Keratinocyte (primary cell): ENCODE results near the gene CIB1. TPM values are rescaled to one million over a fixed set of nuclear protein-coding genes. Genes with fewer than 3 reads are reported as not detected.

Experiments used
- DNase-seq: peaks from one replicate; pipeline ENCODE4 v3.0.0-alpha.2; 2011; ENCODE audit warnings: low read depth, missing footprints, low spot score
- FAIRE-seq: peaks from 2 replicates; lab custom pipeline; 2011; peaks lifted over from hg19 to GRCh38; lab: Jason Lieb, UNC
- H2AFZ ChIP-seq: 2 replicates; pipeline ENCODE4 v1.6.0; 2012; ENCODE audit warnings: low read length, control low read depth, inconsistent platforms; ENCODE audit not compliant: control insufficient read depth
- H3K27ac ChIP-seq: 2 replicates; pipeline ENCODE4 v1.5.1; 2011; ENCODE audit warnings: low read length; ENCODE audit not compliant: control insufficient read depth, insufficient read depth
- H3K27me3 ChIP-seq: 3 replicates; pipeline ENCODE4 v1.6.0; 2011; ENCODE audit warnings: low read length; ENCODE audit not compliant: control insufficient read depth, insufficient read depth; ENCODE audit errors: extremely low read depth
- H3K36me3 ChIP-seq, 2 experiments: 2 replicates in 1 of 2; 3 replicates in 1 of 2; pipeline ENCODE4 v1.5.1; 2011; ENCODE audit warnings: low read length in 2 of 2, mild to moderate bottlenecking in 1 of 2; ENCODE audit not compliant: control insufficient read depth in 2 of 2, insufficient read depth in 2 of 2; ENCODE audit errors: extremely low read depth in 1 of 2
- H3K4me1 ChIP-seq: 3 replicates; pipeline ENCODE4 v1.5.1; 2011; ENCODE audit warnings: low read length; ENCODE audit not compliant: control insufficient read depth, insufficient read depth; ENCODE audit errors: extremely low read depth
- H3K4me2 ChIP-seq: 3 replicates; pipeline ENCODE4 v1.6.0; 2011; ENCODE audit warnings: low read depth, low read length; ENCODE audit not compliant: control insufficient read depth, insufficient read depth; ENCODE audit errors: extremely low read depth
- H3K4me3 ChIP-seq, 3 experiments: fragments of 200-600 bp in 1 of 3; sonication (generic) in 1 of 3; 2 replicates in 2 of 3; 3 replicates in 1 of 3; pipeline ENCODE4 v1.5.1; 2011 to 2016; ENCODE audit warnings: low read length in 3 of 3, mild to moderate bottlenecking in 3 of 3, control low read depth in 2 of 3, inconsistent platforms in 1 of 3, low read depth in 1 of 3, mixed read lengths in 1 of 3, mixed run types in 1 of 3, moderate library complexity in 1 of 3; ENCODE audit not compliant: control insufficient read depth in 2 of 3, insufficient read depth in 2 of 3; ENCODE audit errors: extremely low read depth in 1 of 3
- H3K79me2 ChIP-seq: 2 replicates; pipeline ENCODE4 v1.6.0; 2012; ENCODE audit warnings: low read length; ENCODE audit not compliant: control insufficient read depth, insufficient read depth
- H3K9ac ChIP-seq: 3 replicates; pipeline ENCODE4 v1.6.0; 2011; ENCODE audit warnings: low read length; ENCODE audit not compliant: control insufficient read depth, insufficient read depth; ENCODE audit errors: extremely low read depth
- H3K9me1 ChIP-seq: 3 replicates; pipeline ENCODE4 v1.6.0; 2011; ENCODE audit warnings: low read length; ENCODE audit not compliant: control insufficient read depth, insufficient read depth; ENCODE audit errors: extremely low read depth
- H3K9me3 ChIP-seq: 2 replicates; pipeline ENCODE4 v1.5.1; 2012; ENCODE audit warnings: low read depth, low read length; ENCODE audit not compliant: control insufficient read depth
- H4K20me1 ChIP-seq: 3 replicates; pipeline ENCODE4 v1.6.0; 2011; ENCODE audit warnings: low read length; ENCODE audit not compliant: control insufficient read depth, insufficient read depth; ENCODE audit errors: extremely low read depth
- CTCF ChIP-seq, 3 experiments: IDR thresholded peaks in 1 of 3; conservative IDR thresholded peaks in 1 of 3; optimal IDR thresholded peaks in 1 of 3; 2 replicates in 2 of 3; 3 replicates in 1 of 3; pipeline versions ENCODE3 to v1.5.1; 2011; ENCODE audit warnings: low read length in 3 of 3, mild to moderate bottlenecking in 3 of 3, moderate library complexity in 2 of 3, control low read depth in 1 of 3, inconsistent platforms in 1 of 3; ENCODE audit not compliant: insufficient read depth in 2 of 3; ENCODE audit errors: extremely low read depth in 1 of 3
- EZH2 ChIP-seq: IDR thresholded peaks from one replicate; pipeline ENCODE4 v1.6.1; 2012; ENCODE audit warnings: inconsistent platforms, mild to moderate bottlenecking, low read length, moderate library complexity
- dilution Hi-C: fragments of 300-500 bp; cut with MboI; formaldehyde crosslinking; loops from one replicate; pipeline ENCODE4 v1.7.0; 2020; ENCODE audit warnings: low sequenced_read_pairs; ENCODE audit not compliant: extremely low pct_ligation_motif_present
- polyA plus RNA-seq, 5 experiments: library from polyadenylated mRNA; depleted of rRNA in 3 of 5; stranded (reverse) in 3 of 5; stranded (forward) in 1 of 5; unstranded in 1 of 5; fragments of >200 nt; gene quantifications; 1 replicate in 1 of 5; 2 replicates in 3 of 5; 3 replicates in 1 of 5; pipeline versions ENCODE4 v1.2.1 to v1.2.3, GENCODE V29; 2011 to 2012; ENCODE audit warnings: missing spikeins in 2 of 5, low read depth in 1 of 5, low replicate concordance in 1 of 5

CIB1 gene
- polyA plus RNA-seq, 1 donor (not counting 4 experiments of a cell fraction or from before 2014, with no cell fraction given): 70.9 TPM

GRCh38 chr15:90200534-90201129 lies 33.1 kb downstream of the CIB1 start:
- Histone ChIP-seq H3K9ac (peak overlapping the region; percentile 80), H3K27me3 (no peaks in the 10 kb centered on the region), H2AFZ (no peak overlapping the region), H3K9me1 (peaks cover 8% of the 10 kb centered on the region), H3K4me3 (peak overlapping the region; percentile 81 to 99 (median 82)), H3K9me3 (no peaks in the 10 kb centered on the region), H3K4me2 (peak overlapping the region; percentile 94), H3K79me2 (peaks cover 56% of the 10 kb centered on the region), H3K4me1 (peaks cover 40% of the 10 kb centered on the region), H3K36me3 (peaks cover 6 to 23% of the 10 kb centered on the region in 2 experiments), H4K20me1 (peaks cover 3% of the 10 kb centered on the region), H3K27ac (peak overlapping the region; percentile 67)
- FAIRE-seq (no peak), DNase-seq (no peak)
- TF ChIP-seq EZH2 (no peak), CTCF (optimal IDR thresholded peaks at IDR 0.05 in 1 of 3, IDR thresholded peaks at IDR 0.05 in 1 of 3, conservative IDR thresholded peaks at IDR 0.05 in 1 of 3; ENCODE audit: extremely low read depth in 1 of 3, insufficient read depth in 2 of 3, low read length in 3 of 3) (no peak)
- dilution Hi-C loops: no loop called here

- Histone ChIP-seq H3K4me1 (peaks cover 46% of the 10 kb centered on the region), H4K20me1 (no peaks in the 10 kb centered on the region), H3K27me3 (no peaks in the 10 kb centered on the region), H3K4me2 (no peak overlapping the region), H3K79me2 (peaks cover 40% of the 10 kb centered on the region), H3K9me3 (no peaks in the 10 kb centered on the region), H3K27ac (no peak overlapping the region), H3K9ac (no peak overlapping the region), H2AFZ (no peak overlapping the region), H3K36me3 (peaks cover 0 to 3% of the 10 kb centered on the region in 2 experiments), H3K4me3 (no peak overlapping the region), H3K9me1 (peaks cover 2% of the 10 kb centered on the region)
- DNase-seq (no peak), FAIRE-seq (no peak)
- no peak for TF ChIP-seq CTCF (optimal IDR thresholded peaks at IDR 0.05 in 1 of 3, IDR thresholded peaks at IDR 0.05 in 1 of 3, conservative IDR thresholded peaks at IDR 0.05 in 1 of 3; ENCODE audit: extremely low read depth in 1 of 3, insufficient read depth in 2 of 3, low read length in 3 of 3)
- no peak for TF ChIP-seq EZH2
- dilution Hi-C loops: no loop called here
Observed at GRCh38 chr15:90194655-90195054, 39.1 kb downstream of the CIB1 start.
